ENCODE results near the gene PGLYRP4.

The PGLYRP4 gene

DNA sequence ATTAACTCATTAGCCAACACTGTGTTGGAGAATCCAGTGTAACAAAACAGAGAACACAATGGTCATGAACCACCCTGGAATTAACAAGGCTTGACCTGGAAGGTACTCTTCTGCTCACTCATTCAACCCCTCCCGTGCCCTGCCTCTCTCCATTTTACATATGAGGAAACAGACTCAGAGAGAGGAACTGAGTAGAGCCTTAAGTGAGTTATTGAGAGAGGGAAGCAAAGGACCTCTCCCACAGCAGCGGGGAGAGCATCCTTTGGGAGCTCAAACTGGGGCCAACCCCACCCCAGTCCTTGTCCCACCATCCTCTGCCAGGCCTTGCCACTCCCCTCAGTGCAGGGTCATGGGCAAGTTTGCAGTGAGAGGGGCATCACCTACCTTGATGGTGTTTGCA, 25.4 kb upstream of the PGLYRP4 start:
- DNase-seq, result no peak

DNA sequence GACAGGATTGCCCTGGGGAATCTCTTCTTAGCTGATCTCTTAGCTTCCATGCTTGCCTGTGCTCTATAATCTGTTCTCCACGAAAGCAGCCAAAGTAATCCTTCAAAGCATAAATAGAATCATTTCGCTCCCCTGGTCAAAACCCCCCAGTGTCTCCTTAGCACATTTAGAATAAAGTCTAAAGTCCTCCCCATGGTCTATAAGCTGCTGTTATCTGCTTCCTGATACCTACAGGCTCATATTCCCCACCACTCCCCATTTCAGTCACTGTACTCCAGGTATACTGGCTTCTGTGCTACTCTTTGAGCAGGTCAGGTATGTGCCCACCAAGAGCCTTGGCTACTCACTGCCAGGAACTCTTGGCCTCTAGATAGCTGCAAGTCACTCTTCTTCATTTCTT, 23.9 kb upstream of the PGLYRP4 start:
- DNase-seq, result no peak

DNA sequence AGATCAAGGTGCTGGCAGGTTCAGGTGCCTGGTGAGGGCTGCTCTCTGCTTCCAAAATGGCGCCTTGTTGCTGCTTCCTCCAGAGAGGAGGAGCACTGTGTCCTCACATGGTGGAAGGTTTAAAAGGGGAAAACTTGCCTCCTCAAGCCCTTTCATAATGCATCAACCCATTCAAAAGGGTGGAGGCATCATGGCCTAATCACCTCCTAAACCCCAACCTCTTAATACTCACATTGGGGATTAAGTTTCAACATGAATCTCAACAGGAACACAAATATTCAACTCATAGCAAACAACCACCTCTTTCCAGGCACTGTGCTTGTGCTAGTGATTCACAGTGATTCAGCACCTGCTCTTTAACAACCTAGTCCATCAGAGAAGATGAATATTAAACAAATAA, 22.6 kb upstream of the PGLYRP4 start:
- no peak for DNase-seq

DNA sequence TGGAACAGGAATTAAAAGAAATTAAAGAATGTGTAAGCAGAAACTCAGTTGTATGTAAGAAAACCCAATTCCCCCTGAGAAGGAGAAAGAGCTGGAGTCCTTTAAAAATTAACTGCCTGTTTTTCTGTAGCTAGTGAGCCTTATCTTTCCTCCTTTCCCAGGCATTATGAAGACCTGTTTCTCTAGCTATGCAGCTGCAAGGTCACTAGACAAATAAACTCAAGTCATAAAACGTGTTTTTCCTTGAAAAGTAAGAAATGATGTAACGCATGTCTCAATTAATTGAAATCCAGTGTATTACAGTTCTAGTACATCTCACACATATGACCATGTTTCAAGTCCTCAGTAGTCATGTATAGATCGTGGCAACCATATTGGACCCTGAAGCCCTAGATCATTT, 21.5 kb upstream of the PGLYRP4 start:
- DNase-seq, result no peak

DNA sequence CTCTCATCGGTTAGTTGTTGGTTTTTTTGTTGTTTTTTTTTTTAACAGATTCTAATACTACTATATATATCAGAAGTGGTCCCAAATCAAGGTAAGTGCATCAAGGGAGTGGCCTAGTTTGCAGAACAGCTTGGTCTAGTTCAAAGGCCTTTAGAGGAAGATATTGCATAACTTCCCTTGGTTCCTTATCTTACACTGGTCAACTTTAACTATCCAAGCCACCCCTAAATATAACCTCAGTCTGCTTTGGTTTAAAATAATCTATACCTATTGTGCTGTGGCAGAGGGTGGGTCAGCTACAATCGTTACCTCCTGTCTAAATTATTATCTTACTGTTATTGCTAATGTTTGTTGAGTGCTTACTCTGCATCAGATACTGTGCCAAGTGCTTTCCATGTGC, 19.9 kb upstream of the PGLYRP4 start:
- no peak for DNase-seq

DNA sequence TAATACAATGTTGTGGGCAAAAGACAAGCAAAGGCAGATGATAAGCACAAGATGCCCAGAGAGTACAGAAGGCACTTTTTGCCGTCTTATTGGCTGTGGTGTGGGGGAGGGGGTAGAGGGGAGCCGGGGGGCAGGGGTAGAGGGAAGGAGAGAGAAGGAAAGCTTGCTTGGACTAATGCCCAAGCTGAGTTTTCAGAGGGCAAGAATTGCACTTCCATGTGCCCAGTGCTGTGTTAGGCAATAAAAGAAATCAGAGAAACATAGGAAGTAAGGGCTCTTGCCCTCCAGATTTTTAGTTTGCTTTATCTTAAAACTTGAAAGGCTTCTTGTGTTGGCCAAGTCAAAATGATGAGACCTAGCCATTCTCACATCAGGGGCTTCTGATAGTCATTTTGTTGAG, 18.4 kb upstream of the PGLYRP4 start:
- DNase-seq, result no peak

DNA sequence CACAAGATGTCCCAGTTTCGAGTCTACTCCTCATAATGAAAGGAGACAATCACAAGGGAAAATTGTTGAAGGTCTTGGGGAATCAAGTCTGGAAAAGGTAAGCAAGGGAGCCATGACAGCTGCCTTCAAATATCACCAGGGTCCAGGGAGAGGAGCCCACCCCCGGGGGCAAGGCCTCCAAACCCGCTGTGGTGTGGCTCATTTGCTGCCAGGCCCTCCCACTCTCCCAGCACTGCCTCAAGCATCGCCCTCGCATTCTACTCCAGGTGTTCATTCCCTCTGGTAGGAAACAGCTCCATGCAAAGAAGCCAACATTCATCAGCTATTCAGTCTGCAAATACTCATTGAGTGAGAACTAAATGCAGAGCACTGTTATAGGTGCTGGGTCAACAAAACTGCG, 17.6 kb upstream of the PGLYRP4 start:
- no peak for DNase-seq

DNA sequence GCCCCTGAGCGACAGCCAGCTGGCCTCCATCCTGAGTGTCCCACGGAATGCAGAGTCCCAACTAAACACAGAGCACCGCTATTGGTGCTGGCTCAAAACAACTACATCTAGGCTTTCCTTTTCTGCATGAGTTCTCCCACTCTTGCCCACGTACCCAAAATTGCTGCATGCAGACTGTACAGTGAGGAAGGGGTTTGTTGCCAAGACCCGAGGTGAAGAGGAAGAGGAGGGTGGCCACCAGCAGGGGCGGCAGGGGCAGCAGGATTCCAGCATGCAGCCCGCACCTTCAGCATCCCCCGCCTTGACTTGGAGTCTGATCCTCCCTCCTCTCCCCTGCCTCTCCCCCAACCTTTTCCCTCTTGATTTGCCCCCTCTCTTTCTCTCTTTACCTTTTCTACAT, 17.1 kb upstream of the PGLYRP4 start:
- DNase-seq, result no peak

DNA sequence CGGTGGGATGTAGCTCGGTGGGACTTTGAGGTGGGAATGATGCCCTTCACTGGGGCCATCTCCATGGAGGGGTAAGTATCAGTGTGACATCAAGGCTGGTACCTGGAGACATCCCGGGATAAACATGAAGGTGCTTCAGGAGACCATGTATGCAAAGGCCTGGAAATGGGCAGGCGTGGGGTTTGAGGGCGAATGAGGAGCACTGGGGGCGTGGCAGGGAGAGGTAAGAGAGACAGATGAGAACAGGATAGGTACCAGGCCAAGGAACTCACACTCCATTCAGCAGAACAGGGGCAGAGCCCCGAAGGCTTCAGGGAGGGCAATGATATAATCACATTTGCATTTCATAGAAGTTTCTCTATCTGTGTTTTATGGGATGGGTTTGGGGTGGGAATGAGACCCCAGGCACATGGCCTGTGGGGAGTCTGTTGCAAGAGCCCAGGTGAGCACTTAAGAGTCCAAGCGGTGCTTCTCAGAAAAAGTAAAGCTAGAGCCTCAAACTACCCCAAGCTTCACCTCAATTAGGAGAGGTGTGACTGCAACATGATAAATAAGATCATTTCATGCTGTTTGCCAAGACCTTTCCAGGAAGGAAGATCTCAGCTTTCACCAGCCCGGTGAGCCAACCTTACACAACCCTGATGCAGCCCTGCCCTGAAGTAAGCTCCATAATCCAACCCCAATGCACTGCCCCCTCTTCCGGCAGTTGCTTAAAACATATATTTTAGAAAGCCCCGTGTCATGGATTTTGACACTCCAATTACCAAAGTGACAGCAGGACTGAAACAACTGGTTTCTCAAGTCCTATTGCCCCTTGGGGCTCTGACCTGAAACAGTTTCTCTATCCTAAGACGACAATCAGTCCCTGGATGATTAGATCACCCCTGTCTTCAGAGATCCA, 16.4 kb upstream of the PGLYRP4 start:
- no peak for DNase-seq

DNA sequence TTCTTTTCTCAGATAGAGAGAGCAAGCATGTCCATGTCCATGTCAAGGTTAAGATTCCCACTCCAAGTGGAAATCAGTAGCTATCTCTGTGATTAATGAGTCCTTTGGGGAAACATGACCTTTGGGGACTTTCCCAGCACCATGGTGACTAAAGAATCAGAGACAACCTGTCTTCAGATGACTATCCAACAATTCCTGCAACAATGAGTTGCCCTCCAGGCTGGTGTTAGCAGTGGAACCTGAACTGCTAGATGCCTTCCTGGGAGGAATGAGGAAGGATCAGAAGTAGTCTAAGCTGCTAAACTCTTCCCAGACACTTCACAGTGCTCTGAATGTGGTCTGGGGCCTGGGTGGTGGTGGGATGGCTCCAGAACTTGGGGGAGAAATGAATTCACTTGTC, 15.5 kb upstream of the PGLYRP4 start:
- DNase-seq, result no peak

DNA sequence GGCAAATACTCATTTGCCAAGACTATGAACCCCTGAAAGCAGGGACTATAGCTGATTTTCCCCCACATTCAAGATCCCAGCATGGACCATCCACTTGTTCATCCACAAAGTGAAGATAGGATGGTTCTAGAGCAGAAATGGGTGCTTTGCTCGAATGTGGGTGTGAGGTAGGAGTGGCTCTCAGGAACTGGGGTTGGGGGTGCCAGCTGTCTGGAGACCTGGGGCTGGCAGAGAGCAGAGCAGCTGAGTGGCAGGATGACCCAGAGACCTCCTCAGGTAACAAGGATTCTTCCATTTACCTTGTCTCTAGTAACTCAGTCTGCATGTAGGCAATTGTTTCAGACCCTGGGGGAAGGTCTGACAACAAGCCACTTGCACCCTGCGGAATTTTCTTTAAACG, 15.0 kb upstream of the PGLYRP4 start:
- DNase-seq, result no peak

DNA sequence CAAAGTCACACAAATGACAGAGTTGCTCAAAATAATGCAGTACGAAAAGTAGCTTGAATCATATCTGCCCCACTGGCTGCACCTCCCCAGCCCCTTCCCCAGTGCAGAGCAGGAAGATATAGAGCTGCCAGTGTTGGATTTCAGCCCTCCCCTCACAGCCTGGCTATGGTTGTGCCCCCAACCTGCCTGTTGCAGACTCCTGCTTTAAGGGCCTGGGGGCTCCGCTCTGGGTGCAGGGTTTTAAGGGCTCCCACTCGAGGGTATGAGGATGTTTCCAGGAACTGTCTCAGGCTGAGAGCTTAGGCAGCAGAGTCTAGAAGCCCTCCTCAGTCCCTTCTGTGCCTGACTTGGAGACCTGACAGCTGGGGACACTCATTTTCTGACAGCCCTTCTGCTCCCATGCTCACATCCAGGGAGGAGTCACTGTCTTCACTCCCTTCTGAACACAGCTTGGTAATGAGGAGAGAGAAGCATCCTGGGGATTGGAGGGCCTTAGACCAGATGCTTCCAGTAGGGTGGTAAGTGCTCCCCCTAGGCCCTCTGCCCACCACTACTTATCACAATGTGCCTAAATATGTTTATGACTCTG, 13.6 kb upstream of the PGLYRP4 start:
- DNase-seq, result peak; percentile 94

DNA sequence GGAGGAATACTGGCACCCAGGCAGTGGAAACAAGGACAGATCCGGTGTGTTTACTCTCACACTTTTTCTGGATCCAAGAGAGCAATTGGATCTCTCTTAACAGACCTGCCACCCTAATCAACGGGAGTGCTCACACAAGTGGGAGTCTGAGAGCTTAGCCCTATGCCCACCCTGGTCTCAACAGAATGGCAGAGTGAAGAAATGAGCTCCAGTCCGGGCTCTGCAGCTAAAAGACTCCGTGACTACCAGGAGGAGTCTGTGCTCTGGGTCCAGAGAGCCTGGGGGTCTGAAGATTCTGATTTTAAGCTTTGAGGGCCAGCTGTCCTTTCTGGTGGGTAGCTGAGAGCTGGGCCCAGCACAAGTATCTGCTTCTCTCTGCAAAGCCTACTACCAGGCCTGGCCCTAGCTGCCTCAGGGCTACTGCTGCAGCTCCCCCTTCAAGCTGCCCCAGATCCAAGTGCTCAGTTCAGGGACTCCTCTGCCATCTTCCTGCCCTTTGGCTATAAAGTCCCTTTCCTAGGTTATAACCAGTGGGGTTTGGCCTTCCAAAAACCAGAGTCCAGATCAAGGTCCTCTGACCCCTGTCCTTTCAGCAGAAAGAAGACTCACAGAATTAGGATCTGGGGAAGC, 13.0 kb upstream of the PGLYRP4 start:
- DNase-seq, result no peak

DNA sequence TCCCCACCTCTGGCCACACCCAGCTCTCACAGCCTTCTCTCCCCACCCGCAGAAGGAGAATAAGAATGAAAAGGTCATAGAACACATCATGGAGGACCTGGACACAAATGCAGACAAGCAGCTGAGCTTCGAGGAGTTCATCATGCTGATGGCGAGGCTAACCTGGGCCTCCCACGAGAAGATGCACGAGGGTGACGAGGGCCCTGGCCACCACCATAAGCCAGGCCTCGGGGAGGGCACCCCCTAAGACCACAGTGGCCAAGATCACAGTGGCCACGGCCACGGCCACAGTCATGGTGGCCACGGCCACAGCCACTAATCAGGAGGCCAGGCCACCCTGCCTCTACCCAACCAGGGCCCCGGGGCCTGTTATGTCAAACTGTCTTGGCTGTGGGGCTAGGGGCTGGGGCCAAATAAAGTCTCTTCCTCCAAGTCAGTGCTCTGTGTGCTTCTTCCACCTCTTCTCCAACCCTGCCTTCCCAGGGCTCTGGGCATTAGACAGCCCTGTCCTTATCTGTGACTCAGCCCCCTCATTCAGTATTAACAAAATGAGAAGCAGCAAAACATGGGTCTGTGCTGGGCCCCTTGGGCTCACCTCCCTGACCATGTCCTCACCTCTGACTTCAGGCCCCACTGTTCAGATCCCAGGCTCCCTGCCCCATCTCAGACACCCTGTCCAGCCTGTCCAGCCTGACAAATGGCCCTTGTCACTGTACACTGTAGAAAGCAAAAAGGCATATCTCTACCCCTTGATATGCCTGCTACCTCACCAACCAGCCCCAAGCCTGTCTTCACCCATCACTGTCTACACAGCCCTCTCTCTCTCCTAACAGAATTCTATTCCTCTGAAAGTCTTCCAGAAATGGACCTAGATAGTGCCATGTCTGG, 12.2 kb upstream of the PGLYRP4 start:
- no peak for DNase-seq

DNA sequence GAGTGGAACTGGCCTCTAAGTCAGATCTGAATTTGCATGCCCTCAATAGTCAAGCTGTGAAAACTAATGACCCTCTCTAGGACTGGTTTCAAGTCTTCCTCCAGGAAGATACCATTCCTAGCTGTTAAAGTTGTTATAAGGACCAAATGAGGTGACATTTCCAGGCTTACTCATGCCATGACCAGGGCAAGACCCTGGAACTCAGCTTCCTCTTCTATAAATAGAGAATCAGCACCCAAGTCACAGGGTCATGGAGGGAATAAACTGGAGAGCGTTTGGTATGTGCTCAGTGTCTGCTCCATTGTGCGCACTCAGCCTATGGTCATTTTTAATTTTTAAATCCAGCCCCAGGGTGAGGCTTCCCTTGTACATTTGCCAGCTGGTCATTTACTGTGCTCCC, 11.5 kb upstream of the PGLYRP4 start:
- DNase-seq, result no peak

DNA sequence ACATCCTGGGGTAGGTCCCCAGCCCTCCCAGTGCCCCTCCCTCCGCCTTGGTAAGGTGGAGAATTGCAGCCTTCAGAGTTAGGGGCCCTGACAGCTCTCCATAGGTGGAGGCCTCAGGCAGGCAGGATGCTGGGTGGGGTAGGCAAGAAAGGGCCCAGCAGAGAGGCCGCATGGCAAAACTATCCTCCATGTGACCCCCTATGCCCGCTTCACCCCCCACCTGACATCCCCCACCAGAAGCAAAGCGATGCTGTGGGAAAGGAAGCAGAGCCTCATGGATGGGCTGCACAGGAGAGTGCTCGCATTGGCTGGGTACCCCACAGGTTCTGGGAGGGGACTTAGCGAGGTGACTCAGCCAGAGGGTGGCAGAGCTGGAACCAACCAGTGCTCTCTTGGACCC, 10.6 kb upstream of the PGLYRP4 start:
- DNase-seq, result no peak

DNA sequence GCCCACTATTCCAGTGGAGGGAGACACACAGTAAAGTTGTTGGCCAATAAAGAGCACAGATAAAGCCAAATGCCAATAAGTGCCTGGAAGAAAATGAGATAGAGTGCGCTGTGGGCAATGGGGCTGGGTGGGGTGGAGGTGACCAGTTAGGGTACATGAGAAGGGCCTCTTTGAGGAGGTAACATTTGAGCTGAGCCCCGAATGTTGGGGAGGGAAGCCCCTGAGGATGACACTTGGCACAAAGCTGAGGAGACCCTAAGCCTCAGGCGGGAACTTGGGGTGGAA, 10.0 kb upstream of the PGLYRP4 start:
- no peak for DNase-seq

DNA sequence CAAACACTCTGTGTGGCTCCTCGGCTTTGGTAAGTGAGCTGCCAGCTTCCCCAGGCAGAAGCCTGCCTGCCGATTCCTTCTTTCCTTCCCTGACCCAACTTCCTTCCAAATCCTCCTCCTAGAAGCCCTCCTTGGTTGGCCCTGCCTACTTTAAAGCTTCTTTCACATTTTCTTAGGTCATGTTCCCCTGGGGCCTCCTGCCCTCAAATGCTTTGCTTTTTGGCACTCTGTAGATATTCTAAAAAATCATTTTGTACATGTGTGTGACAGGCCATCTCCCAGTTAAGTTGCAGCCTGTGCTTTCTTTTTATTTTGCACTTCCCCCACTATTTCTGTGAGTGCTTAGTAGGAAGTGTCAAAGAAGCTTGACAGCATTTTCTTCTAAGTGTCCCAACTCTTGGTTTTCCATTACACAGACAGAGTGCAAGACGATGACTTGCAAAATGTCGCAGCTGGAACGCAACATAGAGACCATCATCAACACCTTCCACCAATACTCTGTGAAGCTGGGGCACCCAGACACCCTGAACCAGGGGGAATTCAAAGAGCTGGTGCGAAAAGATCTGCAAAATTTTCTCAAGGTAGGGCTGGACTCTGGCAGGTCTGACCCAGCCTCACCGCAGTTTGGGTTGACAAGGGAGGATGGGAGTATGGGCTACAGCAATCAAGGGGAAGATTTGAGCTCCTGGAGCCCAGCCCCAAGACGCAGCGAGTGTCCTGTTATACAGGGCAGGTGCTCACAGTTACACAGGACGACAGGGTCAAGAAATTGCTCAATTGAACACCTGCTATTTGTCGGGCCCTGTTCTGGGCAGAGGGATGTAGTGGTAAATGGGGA, 9.4 kb upstream of the PGLYRP4 start, which contains the start of gene S100A9:
Gene S100A9 (plus strand): TSS at position 2 of the 838 bp plus-strand sequence. CDS start 430 bp downstream, at position 432.
- no peak for DNase-seq

DNA sequence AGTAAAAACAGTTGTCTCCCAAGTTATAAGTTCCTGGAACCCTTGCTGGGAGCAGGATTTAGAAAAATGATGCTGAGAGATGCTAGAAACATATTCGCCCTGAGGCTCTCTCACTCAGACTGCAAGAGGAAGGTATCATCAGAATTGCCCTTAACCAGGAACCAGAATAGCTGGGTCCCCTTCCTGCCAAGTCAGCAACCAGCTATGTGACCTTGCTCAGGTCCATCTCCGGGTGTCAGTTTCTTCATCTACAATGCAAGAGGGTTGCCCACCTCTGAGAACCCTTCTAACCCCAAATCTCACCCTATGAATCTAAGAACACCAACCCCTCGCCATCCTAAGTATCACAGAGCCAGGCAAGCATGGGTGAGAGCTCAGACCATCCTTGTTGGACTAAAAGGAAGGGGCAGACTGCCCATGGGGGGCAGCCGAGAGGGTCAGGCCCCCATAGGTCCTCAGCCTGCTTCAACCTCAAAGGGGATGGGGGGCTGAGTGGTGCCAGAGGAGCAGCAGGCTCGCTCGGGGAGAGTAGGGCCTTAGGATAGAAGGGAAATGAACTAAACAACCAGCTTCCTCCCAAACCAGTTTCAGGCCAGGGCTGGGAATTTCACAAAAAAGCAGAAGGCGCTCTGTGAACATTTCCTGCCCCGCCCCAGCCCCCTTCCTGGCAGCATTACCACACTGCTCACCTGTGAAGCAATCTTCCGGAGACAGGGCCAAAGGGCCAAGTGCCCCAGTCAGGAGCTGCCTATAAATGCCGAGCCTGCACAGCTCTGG, 8.6 kb upstream of the PGLYRP4 start:
- DNase-seq, result no peak

DNA sequence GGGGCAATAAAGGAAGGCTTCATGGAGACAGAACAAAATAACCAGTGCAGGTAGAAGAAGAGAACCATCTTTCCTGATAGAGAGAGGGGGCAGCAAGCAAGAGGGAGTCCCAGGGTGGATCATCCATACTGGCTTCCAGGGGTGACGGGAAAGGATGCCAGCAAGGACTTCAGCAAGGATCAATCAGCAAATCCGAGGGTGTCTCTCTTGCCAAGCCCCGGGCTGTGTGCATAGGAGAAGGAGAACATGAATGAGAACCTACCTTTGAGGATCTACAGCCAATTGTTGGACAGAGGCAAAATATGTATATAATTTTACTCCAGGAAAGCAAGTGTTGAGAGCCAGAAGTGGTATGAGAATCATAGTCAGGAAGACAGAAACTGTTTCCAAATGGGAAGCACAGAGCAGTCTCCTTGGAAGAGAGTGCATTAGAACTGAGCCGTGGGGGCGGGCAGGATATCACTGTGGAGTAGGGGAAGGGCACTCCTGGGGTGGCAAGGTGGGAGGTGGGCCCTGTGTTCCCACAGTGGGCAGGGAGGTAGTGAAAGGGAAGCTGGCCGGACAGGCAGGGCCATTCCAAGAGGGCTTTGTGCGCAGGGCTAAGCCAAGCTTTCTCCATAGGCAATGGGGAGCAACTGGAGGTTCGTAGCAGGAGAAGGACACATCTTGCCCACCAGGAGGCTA, 7.9 kb upstream of the PGLYRP4 start:
- no peak for DNase-seq

All from NCI-H1694 treated with DMSO at 0.1 percent for 48 hours (cell line).